IgD-negative memory B cell (primary cell): ENCODE data around the gene TMEM53. TPM values are rescaled to one million over a fixed set of nuclear protein-coding genes. Genes with fewer than 3 reads are reported as not detected.
A peak's percentile ranks its signal among the peaks of the same experiment; 100 is the strongest.

Experiments used
- H3K27ac Mint-ChIP-seq, 3 donors: one replicate each; pipeline ENCODE4 v1.8.0; 2020 to 2022; ENCODE audit warnings: mild to moderate bottlenecking in 3 of 3, mixed read lengths in 3 of 3, moderate library complexity in 1 of 3
- H3K27me3 Mint-ChIP-seq: one replicate; pipeline ENCODE4 v1.8.0; 2021; ENCODE audit warnings: mixed read lengths
- H3K36me3 Mint-ChIP-seq: one replicate; pipeline ENCODE4 v1.8.0; 2020; ENCODE audit warnings: mild to moderate bottlenecking, mixed read lengths
- H3K4me1 Mint-ChIP-seq, 3 donors: one replicate each; pipeline ENCODE4 v1.8.0; 2020 to 2022; ENCODE audit warnings: mixed read lengths in 3 of 3, mild to moderate bottlenecking in 1 of 3
- H3K4me3 Mint-ChIP-seq, 4 donors: one replicate each; pipeline ENCODE4 v1.8.0; 2020 to 2022; ENCODE audit warnings: mild to moderate bottlenecking in 4 of 4, mixed read lengths in 4 of 4, moderate library complexity in 3 of 4
- H3K9me3 Mint-ChIP-seq, 3 donors: one replicate each; pipeline ENCODE4 v1.8.0; 2020 to 2021; ENCODE audit warnings: mixed read lengths in 3 of 3, mild to moderate bottlenecking in 1 of 3
- polyA plus RNA-seq: library from polyadenylated mRNA; unstranded; fragments of 300-500 nt; fragmentation: Illumina TruSeq; gene quantifications from one replicate; pipeline ENCODE4 v1.2.3, GENCODE V29; 2021

TMEM53 gene
- polyA plus RNA-seq, 1 donor from 2014 or later = 11.5 TPM

DNA sequence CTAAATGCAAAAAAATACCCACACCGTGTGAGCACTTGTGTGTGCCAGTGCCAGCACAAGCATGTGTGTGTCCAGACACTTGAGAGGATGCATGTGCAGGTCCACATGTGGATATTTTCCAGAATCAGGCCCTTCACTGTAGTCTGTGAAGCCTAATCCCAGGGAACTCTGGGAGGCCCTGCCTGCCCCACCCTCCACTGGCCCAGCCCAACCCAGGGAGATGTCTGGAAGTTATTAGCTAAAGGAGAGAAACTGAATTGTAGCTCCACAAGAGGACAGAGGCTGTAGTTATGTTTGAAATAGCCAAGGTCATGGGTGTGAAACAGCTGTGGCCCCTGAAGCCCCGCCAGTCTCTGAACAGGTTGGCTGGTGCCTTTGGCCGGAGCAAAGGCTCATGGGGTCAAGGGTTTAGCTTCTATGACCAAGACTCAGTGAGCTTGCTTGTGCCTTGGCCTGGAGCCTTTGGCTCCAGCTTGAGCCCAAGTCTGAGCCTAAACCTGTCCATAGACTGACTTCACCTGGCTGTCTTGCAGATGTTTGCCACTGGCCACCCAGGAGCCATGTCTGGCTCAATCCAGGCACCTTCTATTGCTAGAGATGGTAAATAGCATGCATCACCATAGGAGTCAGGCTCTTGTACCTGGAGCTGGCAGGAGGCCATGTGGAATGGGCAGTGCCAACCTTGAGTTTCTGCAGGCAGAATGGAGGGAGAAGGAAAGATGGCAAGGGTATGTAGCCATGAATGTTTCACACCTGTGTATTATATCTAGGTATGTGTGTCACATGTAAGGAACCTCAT lies 69.9 kb downstream of the TMEM53 start:
- no peaks in the 10 kb centered on the region for H3K36me3 Mint-ChIP-seq
- H3K9me3 Mint-ChIP-seq = no peaks in the 10 kb centered on the region
- H3K4me3 Mint-ChIP-seq = no peak overlapping the region
- H3K27ac Mint-ChIP-seq = peak overlapping the region in 1 of 3 donors; percentile 1
- peaks cover 0 to 2% (median 0%) of the 10 kb centered on the region in 3 donors for H3K4me1 Mint-ChIP-seq
- H3K27me3 Mint-ChIP-seq = peaks cover 4% of the 10 kb centered on the region

DNA sequence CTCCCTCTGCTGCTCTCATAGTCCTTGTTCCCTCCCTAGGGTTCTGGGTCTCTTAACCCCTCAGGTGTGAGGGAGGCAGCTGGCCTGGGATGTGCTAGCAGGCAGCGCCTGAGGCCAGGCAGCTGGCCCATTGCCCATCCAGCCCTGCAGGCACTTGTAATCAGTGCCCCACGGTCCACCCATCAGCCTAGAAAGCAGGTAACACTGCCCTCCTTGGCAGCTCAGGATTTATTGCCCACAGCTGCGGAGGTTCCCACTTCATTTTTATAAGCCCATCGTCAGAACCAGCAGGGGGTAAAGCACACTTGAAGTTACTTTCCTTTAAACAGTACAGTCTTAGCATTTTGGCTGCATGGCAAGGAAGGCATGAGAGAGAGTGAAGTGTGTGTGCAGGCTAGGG lies 70.6 kb downstream of the TMEM53 start:
- no peak overlapping the region for H3K4me3 Mint-ChIP-seq
- H3K36me3 Mint-ChIP-seq = no peaks in the 10 kb centered on the region
- no peak overlapping the region for H3K27ac Mint-ChIP-seq
- H3K27me3 Mint-ChIP-seq = peaks cover 3% of the 10 kb centered on the region
- no peaks in the 10 kb centered on the region for H3K4me1 Mint-ChIP-seq
- no peaks in the 10 kb centered on the region for H3K9me3 Mint-ChIP-seq

Other genes with a start within 250 kb of the TMEM53 start
- gene ARMH1, start 233 bp upstream of the TMEM53 start, polyA plus RNA-seq = 5.6 TPM
- gene RNU5D-1, start 56.7 kb upstream of the TMEM53 start, polyA plus RNA-seq = not detected
- 0.39 TPM for gene KIF2C, start 65.4 kb upstream of the TMEM53 start, polyA plus RNA-seq
- 1,590 TPM for gene RPS8, start 101.1 kb upstream of the TMEM53 start, polyA plus RNA-seq
- 0.94 TPM for gene BEST4, start 113.7 kb upstream of the TMEM53 start, polyA plus RNA-seq
- gene PLK3, start 125.9 kb upstream of the TMEM53 start, polyA plus RNA-seq = 9.6 TPM
- not detected for gene DYNLT4, start 132.9 kb upstream of the TMEM53 start, polyA plus RNA-seq
- gene BTBD19, start 134.0 kb upstream of the TMEM53 start, polyA plus RNA-seq = not detected
- 0.21 TPM for gene PTCH2, start 168.8 kb upstream of the TMEM53 start, polyA plus RNA-seq